DND-41 (cell line): ENCODE measurements around the gene NHLRC2.

Experiments used
- ATAC-seq: fragments of 200-7000 bp; cut with Tn5 transposase; 3 replicates; pipeline ENCODE4 v1.9.1; 2021; ENCODE audit warnings: low read depth; ENCODE audit not compliant: insufficient read depth
- DNase-seq: peaks from one replicate; pipeline ENCODE4 v3.0.0-alpha.2; 2020
- H2AFZ ChIP-seq: 2 replicates; pipeline ENCODE4 v1.6.0; 2012; ENCODE audit warnings: low read depth, low read length
- H3K27ac ChIP-seq: 2 replicates; pipeline ENCODE4 v1.5.1; 2012; ENCODE audit warnings: low read length, inconsistent platforms
- H3K27me3 ChIP-seq: fragments of 200-600 bp; sonication (generic); 2 replicates; pipeline ENCODE4 v1.6.0; 2012; ENCODE audit warnings: low read length, mild to moderate bottlenecking, inconsistent platforms; ENCODE audit not compliant: insufficient read depth, poor library complexity
- H3K36me3 ChIP-seq: 2 replicates; pipeline ENCODE4 v1.5.1; 2012; ENCODE audit warnings: low read length, inconsistent platforms; ENCODE audit not compliant: insufficient read depth
- H3K4me1 ChIP-seq: 2 replicates; pipeline ENCODE4 v1.5.1; 2012; ENCODE audit warnings: mild to moderate bottlenecking, low read length; ENCODE audit not compliant: insufficient read depth
- H3K4me2 ChIP-seq: 2 replicates; pipeline ENCODE4 v1.6.0; 2012; ENCODE audit warnings: mild to moderate bottlenecking, moderate library complexity, low read length, inconsistent platforms; ENCODE audit not compliant: insufficient read depth
- H3K4me3 ChIP-seq, 2 experiments: fragments of 200-600 bp in 1 of 2; shearing (Covaris generic) in 1 of 2; 2 replicates each; pipeline ENCODE4 v1.5.1; 2012 to 2016; ENCODE audit warnings: inconsistent platforms in 2 of 2, low read length in 2 of 2, mild to moderate bottlenecking in 2 of 2, low read depth in 1 of 2, moderate library complexity in 1 of 2
- H3K79me2 ChIP-seq: 2 replicates; pipeline ENCODE4 v1.6.0; 2012; ENCODE audit warnings: low read length, inconsistent platforms; ENCODE audit not compliant: insufficient read depth
- H3K9ac ChIP-seq: 2 replicates; pipeline ENCODE4 v1.6.0; 2012; ENCODE audit warnings: low read depth, mild to moderate bottlenecking, inconsistent platforms, low read length, moderate library complexity
- H3K9me3 ChIP-seq: 2 replicates; pipeline ENCODE4 v1.5.1; 2012; ENCODE audit warnings: low read length, moderate library complexity, mild to moderate bottlenecking, inconsistent platforms; ENCODE audit not compliant: insufficient read depth, severe bottlenecking
- H4K20me1 ChIP-seq: 2 replicates; pipeline ENCODE4 v1.6.0; 2012; ENCODE audit warnings: low read length; ENCODE audit not compliant: insufficient read depth
- CTCF ChIP-seq: IDR thresholded peaks from 2 replicates; pipeline ENCODE4 v1.5.1; 2012; ENCODE audit warnings: borderline replicate concordance, low read length, moderate library complexity, mild to moderate bottlenecking; ENCODE audit not compliant: poor library complexity, severe bottlenecking; ENCODE audit errors: extremely low read depth
- EZH2 ChIP-seq: IDR thresholded peaks from 3 replicates; pipeline ENCODE4 v1.6.1; 2012; ENCODE audit warnings: borderline replicate concordance, low read depth, mild to moderate bottlenecking, moderate library complexity, low read length, inconsistent platforms; ENCODE audit not compliant: severe bottlenecking

The NHLRC2 gene

GRCh38 chr10:113843972-113844485, 10.4 kb upstream of the NHLRC2 start:
- Histone ChIP-seq H3K9me3 (no peaks in the 10 kb centered on the region), H3K27me3 (no peaks in the 10 kb centered on the region), H2AFZ (no peak overlapping the region), H3K4me1 (peaks cover 10% of the 10 kb centered on the region; the same call in 1 of the 2 replicates), H3K27ac (no peak overlapping the region), H3K4me3 (no peak overlapping the region), H3K79me2 (no peaks in the 10 kb centered on the region), H3K36me3 (peaks cover 32% of the 10 kb centered on the region), H4K20me1 (no peaks in the 10 kb centered on the region), H3K9ac (no peak overlapping the region), H3K4me2 (no peak overlapping the region)
- ATAC-seq: no peak
- no peak for DNase-seq
- no peak for TF ChIP-seq CTCF
- TF ChIP-seq EZH2: no peak

GRCh38 chr10:113846036-113846435, 8.4 kb upstream of the NHLRC2 start:
- TF ChIP-seq CTCF: no peak
- no peak for TF ChIP-seq EZH2
- Histone ChIP-seq H3K36me3 (peaks cover 27% of the 10 kb centered on the region), H3K4me1 (peaks cover 30% of the 10 kb centered on the region), H4K20me1 (no peaks in the 10 kb centered on the region), H3K9me3 (no peaks in the 10 kb centered on the region), H3K9ac (no peak overlapping the region), H3K4me2 (no peak overlapping the region), H3K27ac (no peak overlapping the region), H3K79me2 (no peaks in the 10 kb centered on the region), H2AFZ (no peak overlapping the region), H3K4me3 (no peak overlapping the region), H3K27me3 (no peaks in the 10 kb centered on the region)
- no peak for ATAC-seq
- no peak for DNase-seq

GRCh38 chr10:113849140-113849803, 5.2 kb upstream of the NHLRC2 start:
- ATAC-seq: no peak
- Histone ChIP-seq H3K27ac (no peak overlapping the region), H3K4me2 (peak overlapping the region; percentile 14; the same call in 1 of the 2 replicates), H3K9ac (no peak overlapping the region), H3K4me1 (peaks cover 60% of the 10 kb centered on the region), H2AFZ (no peak overlapping the region), H3K27me3 (no peaks in the 10 kb centered on the region), H3K9me3 (no peaks in the 10 kb centered on the region), H4K20me1 (no peaks in the 10 kb centered on the region), H3K79me2 (0 out of 2 replicates have a peak, but pooled peaks cover 3% of the 10 kb centered on the region), H3K4me3 (no peak overlapping the region), H3K36me3 (peaks cover 18% of the 10 kb centered on the region)
- no peak for DNase-seq
- TF ChIP-seq EZH2 (no peak), CTCF (no peak)
